Cardiac septum (tissue), 1 donor: Measurements from ENCODE around the gene TTYH1. TPM values are rescaled to one million over a fixed set of nuclear protein-coding genes. Genes with fewer than 3 reads are reported as not detected.
A peak's percentile ranks its signal among the peaks of the same experiment; 100 is the strongest.
"Not testable (repeated sequence)": the region's sequence is repeated elsewhere in the genome, so short reads cannot be mapped to it uniquely, and the experiment has no call there.

ENCODE experiments used
- DNase-seq: peaks from one replicate; pipeline ENCODE4 v3.0.0-alpha.2; 2020; ENCODE audit warnings: low spot score
- intact Hi-C: fragments of 100-400 bp; cut with DNase I; formaldehyde crosslinking; loops from one replicate; pipeline ENCODE4 v1.14.0; 2022
- total RNA-seq: library from RNA; stranded (reverse); fragmentation: NEBNext Ultra II Directional; extraction: Animal tissue kit (Norgen Biotek cat#: 25700); gene quantifications from one replicate; pipeline ENCODE4 v1.2.1, GENCODE V29; 2021
- donor health status: DM: no; HTN: no; CAD: no.

TTYH1 gene
- total RNA-seq, 1 donor from 2014 or later, result 1.3 TPM

GRCh38 chr19:54434112-54434872 lies 19.0 kb downstream of the TTYH1 start:
- intact Hi-C loops, result no loop called here
- DNase-seq, result no peak

GRCh38 chr19:54434873-54435214 lies 19.6 kb downstream of the TTYH1 start:
- intact Hi-C loops, result no loop called here
- no peak for DNase-seq

DNA sequence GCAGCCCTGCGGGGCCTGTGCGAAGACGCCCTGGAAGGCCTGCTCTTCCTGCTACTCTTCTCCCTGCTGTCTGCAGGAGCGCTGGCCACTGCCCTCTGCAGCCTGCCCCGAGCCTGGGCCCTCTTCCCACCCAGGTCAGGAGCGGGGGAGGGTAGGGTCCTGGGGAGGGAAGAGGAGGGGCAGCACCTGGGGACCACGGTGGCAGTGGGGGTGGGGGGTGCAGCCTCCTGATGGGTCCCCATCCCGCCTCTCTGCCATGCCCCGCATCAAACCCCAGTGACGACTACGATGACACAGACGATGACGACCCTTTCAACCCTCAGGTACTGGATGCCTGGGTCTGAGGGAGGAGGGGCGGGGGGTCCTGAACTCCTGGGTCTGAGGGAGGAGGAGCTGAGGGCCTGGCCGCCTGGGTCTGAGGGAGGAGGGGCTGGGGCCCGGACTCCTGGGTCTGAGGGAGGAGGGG lies 20.3 kb downstream of the TTYH1 start:
- no peak for DNase-seq
- intact Hi-C loops, result no loop called here

- DNase-seq, result no peak
Observed at GRCh38 chr19:54436031-54436523, 20.8 kb downstream of the TTYH1 start.

GRCh38 chr19:54436628-54437252 lies 21.5 kb downstream of the TTYH1 start:
- intact Hi-C loops, result no loop called here
- DNase-seq, result no peak

More at GRCh38 chr19:54436031-54436523, 20.8 kb downstream of the TTYH1 start:
- intact Hi-C loops, result no loop called here

GRCh38 chr19:54439174-54439851 lies 24.0 kb downstream of the TTYH1 start:
- intact Hi-C loops, result no loop called here
- no peak for DNase-seq

DNA sequence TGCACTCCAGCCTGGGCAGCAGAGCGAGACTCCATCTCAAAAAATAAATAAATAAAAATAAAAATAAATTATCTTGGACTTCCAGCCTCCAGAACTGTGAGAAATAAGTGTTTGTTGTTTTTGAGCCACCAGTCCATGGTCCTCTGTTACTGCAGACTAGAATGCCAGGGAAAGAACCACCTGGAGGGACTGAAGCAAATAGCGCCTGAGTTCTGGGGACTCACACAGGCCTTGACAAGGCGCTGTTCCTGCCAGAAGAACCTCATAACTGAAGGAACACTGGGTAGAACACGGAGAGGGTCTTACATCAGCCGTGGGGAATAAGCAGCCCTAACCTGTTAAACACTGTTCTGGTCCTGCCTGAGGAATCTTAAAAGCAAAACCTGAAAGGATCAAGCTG lies 25.4 kb downstream of the TTYH1 start:
- DNase-seq, result no peak

GRCh38 chr19:54444737-54445136 lies 29.5 kb downstream of the TTYH1 start:
- intact Hi-C loops, result loop anchor here (10.0 kb wide), 1 partner anchor 240 kb away; the partner anchor contains the start of gene RPS9
- DNase-seq, result no peak

More for the DNA sequence above, 25.4 kb downstream of the TTYH1 start:
- intact Hi-C loops, result loop anchor here (10.0 kb wide), 1 partner anchor 236 kb away; the partner anchor contains the start of gene RPS9

DNA sequence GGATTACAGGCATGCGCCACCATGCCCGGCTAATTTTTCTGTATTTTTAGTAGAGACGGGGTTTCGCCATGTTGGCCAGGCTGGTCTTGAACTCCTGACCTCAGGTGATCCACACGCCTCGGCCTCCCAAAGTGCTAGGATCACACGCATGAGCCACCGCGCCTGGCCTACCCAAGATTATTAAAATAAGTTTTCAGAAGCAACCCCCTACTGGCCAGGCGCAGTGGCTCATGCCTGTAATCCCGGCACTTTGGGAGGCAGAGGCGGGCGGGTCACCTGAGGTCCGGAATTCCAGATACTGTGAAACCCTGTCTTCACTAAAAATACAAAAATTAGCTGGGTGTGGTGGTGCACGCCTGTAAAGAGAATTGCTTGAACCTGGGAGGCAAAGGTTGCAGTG lies 31.1 kb downstream of the TTYH1 start:
- intact Hi-C loops, result loop anchor here (10.0 kb wide), 1 partner anchor 242 kb away; the partner anchor contains the start of gene RPS9
- not testable (repeated sequence) for DNase-seq

DNA sequence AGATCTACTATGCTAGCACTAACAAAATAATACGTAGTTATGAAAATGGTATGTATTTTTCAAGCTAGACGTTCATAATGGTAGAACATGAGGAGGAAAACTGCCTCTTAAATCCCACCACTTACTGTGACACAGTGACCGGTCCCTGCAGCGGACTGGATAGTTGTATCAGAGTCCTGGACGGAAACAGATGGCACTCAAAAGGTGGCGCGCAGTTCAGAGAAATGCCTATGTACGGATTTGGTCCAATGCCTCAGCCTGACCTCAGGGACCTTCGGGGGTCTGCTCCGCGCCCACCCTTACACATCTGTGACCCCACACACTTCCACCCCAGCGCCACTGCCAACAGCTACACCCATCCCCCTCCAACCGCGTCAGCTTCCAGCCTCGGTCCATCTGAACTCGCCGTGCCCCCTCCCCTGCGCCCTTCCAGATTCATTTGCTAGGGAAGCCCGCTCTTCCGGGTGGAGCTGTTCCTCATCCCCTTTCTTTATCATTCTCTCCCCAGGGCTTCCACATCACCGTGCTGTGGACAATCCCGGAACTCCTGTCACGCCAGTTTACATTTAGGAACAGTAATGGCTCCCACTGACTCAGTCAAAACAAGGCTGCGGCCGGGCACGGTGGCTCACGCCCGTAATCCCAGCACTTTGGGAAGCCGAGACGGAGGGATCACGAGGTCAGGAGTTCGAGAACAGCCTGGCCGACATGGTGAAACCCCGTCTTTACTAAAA lies 32.9 kb downstream of the TTYH1 start:
- DNase-seq, result peak; percentile 80
- intact Hi-C loops, result loop anchor here (1.0 to 10.0 kb wide), 2 partner anchors 15 to 243 kb away; partner anchors contain the start of genes LENG9 and RPS9

DNA sequence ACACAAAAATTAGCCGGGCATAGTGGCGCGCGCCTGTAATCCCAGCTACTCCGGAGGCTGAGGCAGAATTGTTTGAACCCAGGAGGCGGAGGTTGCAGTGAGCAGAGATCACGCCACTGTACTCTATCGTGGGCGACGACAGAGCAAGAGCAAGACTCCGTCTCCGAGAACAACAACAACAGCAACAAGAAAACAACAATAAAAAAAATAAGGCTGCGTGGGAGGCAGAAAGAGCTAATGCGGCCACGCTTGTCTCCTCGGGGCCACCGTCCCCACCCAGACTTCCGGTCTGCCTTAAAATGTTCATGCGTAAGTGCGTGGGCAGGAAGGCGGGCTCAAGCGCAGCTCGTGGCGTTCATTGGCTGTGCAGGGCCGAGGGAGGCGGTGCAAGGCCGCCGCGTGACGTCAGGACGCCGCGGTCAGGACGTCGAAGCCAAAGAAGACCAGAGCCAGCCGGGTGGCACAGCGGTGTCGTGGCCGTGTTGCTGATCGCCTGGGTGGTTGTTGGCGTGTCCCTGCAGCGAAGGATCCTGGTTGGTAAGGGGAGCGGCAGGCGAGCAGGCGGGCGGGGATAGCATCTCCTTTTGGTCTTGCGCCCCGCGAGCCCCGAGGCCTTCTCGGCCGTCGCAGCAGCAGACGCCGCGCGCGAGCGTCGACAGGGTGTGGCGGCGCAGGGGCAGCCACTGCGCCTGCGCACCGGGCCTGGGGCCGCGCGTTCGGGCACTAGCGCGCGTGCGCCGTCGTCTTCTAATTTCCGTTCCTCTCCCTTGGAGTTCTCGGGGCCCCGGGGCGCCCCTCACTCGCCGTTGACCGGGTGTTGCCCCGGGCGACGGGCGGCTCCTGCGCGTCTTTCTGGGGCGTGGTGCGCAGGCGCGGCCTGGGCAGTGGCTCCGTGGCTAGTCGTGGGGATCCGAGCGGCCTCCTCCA lies 33.8 kb downstream of the TTYH1 start, which contains the start of gene LENG8:
Gene LENG8, plus strand, starts transcription at position 426 of the 927 bp plus-strand sequence. CDS start 2,146 bp downstream, outside the sequence.
- intact Hi-C loops, result loop anchor here (1.0 to 10.0 kb wide), 2 partner anchors 14 to 244 kb away; partner anchors contain the start of genes LENG9 and RPS9
- DNase-seq, result peak; percentile 99

DNA sequence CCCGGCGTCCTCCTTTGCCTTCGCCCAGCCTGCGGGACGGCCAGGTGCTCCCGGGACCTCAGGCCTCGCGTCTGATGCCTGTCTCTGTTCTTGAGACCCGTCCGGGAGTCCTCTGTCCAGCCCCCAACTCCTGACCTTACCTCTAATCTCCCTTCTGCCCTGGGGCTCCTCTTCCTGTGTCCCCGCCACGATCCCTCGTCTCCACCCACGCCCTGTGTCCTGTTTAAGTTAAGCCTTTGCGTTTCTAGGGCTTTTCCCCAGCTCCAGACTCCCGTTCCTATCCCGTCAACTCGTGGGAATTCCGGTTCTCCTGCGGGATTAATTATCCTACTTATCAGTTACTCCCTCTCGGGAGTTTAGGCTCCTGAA lies 34.4 kb downstream of the TTYH1 start:
- intact Hi-C loops, result loop anchor here (10.0 kb wide), 1 partner anchor 245 kb away; the partner anchor contains the start of gene RPS9
- DNase-seq, result no peak

DNA sequence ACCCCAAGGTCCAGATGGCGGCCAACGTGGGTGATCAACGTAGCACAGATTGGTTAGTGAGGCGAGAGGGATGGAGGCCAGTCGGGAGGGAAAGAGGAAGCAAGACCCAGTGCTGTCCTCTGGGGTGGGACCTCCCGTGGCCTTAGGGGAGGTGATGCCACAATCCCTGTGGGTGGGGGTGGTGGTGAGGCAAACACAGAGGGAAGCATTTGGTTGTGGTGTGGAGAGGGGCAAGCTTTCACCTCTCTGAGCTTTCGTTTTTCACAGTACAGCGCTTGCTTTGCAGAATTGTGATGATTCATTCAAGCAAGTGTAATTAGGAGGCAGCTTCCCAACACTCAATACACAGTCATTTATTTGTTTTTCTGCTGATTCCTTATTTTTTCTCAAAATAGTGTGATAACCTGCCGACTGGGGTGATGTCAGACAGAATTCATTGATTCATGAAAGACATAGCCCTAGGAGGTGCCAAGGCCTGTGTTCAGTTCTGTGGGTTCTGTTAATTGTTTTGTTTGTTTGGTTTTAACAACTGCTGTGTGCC lies 36.1 kb downstream of the TTYH1 start:
- intact Hi-C loops, result no loop called here

GRCh38 chr19:54451997-54452396 lies 36.7 kb downstream of the TTYH1 start:
- no peak for DNase-seq
- intact Hi-C loops, result no loop called here

More for the DNA sequence above, 36.1 kb downstream of the TTYH1 start:
- no peak for DNase-seq

DNA sequence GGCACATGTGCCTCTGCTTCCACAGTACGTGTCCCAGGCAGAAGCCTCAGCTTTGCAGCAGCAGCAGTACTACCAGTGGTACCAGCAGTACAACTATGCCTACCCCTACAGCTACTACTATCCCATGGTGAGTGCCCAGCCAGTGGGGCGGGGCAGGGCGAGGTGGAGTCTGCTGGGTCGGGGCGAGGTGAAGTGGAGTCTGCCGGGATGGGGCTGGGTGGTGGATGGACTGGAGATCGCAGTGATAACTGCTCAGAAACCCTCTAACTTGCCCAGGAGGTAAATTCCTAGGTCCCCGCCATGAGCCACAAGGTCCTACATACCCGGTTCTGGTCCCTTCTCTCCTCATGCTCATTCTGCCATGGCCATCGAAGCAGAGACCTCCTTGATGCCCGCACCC lies 37.4 kb downstream of the TTYH1 start:
- intact Hi-C loops, result no loop called here
- DNase-seq, result no peak

DNA sequence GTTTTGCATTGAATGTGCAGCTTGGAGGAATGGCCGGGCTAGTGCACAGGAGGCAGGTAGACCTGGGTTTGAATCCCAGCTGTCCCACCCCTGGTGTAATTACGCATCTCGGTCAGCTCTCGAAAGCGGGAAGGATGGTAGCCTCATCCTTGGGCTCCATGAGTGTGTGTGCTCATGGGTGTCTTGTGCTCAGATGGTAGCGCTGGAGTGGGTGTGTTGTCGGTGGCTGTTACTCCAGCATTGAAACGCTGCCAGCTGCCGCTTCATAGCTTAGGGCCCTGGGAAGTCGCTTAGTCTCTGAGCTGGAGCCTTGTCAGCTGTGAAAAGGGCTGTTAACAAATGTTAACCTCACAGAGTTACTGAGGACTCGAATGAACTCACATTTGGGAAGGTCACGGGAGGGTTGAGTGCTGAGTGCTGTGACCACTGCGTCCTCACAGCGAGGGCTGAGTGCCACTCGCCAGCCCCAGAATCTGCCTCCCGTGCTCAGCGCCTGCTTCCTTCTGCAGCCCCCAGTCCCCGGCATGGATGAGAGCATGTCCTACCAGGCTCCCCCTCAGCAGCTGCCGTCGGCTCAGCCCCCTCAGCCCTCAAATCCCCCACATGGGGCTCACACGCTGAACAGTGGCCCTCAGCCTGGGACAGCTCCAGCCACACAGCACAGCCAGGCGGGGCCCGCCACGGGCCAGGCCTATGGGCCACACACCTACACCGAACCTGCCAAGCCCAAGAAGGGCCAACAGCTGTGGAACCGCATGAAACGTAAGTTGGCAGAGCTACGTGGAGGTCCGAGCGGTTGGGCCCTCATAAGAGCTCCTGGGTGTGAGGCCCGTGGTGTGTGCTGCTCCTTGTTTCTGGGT lies 38.9 kb downstream of the TTYH1 start:
- intact Hi-C loops, result no loop called here
- DNase-seq, result no peak
